IgD-negative memory B cell (primary cell): ENCODE data around the gene TBR1. TPM values are rescaled to one million over a fixed set of nuclear protein-coding genes. Genes with fewer than 3 reads are reported as not detected.

Experiments
- H3K27ac Mint-ChIP-seq, 3 donors: one replicate each; pipeline ENCODE4 v1.8.0; 2020 to 2022; ENCODE audit warnings: mild to moderate bottlenecking in 3 of 3, mixed read lengths in 3 of 3, moderate library complexity in 1 of 3
- H3K27me3 Mint-ChIP-seq: one replicate; pipeline ENCODE4 v1.8.0; 2021; ENCODE audit warnings: mixed read lengths
- H3K36me3 Mint-ChIP-seq: one replicate; pipeline ENCODE4 v1.8.0; 2020; ENCODE audit warnings: mild to moderate bottlenecking, mixed read lengths
- H3K4me1 Mint-ChIP-seq, 3 donors: one replicate each; pipeline ENCODE4 v1.8.0; 2020 to 2022; ENCODE audit warnings: mixed read lengths in 3 of 3, mild to moderate bottlenecking in 1 of 3
- H3K4me3 Mint-ChIP-seq, 4 donors: one replicate each; pipeline ENCODE4 v1.8.0; 2020 to 2022; ENCODE audit warnings: mild to moderate bottlenecking in 4 of 4, mixed read lengths in 4 of 4, moderate library complexity in 3 of 4
- H3K9me3 Mint-ChIP-seq, 3 donors: one replicate each; pipeline ENCODE4 v1.8.0; 2020 to 2021; ENCODE audit warnings: mixed read lengths in 3 of 3, mild to moderate bottlenecking in 1 of 3
- polyA plus RNA-seq: library from polyadenylated mRNA; unstranded; fragments of 300-500 nt; fragmentation: Illumina TruSeq; gene quantifications from one replicate; pipeline ENCODE4 v1.2.3, GENCODE V29; 2021

TBR1 gene
- polyA plus RNA-seq, 1 donor from 2014 or later, result not detected

GRCh38 chr2:161420406-161421074 is 4.4 kb downstream of the TBR1 start:
- peaks cover 7% of the 10 kb centered on the region for H3K36me3 Mint-ChIP-seq
- H3K9me3 Mint-ChIP-seq, result peaks cover 0 to 8% (median 2%) of the 10 kb centered on the region in 3 donors
- H3K4me1 Mint-ChIP-seq, result peaks cover 26 to 55% (median 37%) of the 10 kb centered on the region in 3 donors
- H3K27me3 Mint-ChIP-seq, result peaks cover 75% of the 10 kb centered on the region
- H3K4me3 Mint-ChIP-seq, result peak overlapping the region in 2 of 4 donors; percentile 27 to 38
- peak overlapping the region in 1 of 3 donors; percentile 77 for H3K27ac Mint-ChIP-seq

DNA sequence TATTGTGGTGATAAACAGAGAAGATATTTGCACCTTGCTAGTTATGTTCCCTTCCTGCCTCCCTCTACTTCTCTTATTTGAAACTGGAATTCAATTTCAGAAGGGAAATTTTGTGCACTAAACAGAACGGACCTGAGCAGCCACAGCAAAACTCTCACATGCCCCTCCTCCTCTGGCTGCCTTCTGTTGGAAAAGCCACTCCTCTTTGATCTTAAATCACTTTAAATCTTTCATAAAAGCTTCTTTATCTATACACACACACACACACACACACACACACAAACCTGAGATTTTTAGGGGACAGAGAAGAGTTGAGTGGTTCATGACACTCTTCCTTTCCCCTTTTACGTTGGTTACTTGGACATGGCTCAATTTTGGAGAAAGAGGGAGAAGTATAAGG is 5.6 kb downstream of the TBR1 start:
- Mint-ChIP-seq H3K4me3 (peak overlapping the region in 2 of 4 donors; percentile 24 to 29), H3K9me3 (peaks cover 0 to 8% (median 2%) of the 10 kb centered on the region in 3 donors), H3K4me1 (peaks cover 18 to 43% (median 29%) of the 10 kb centered on the region in 3 donors)

DNA sequence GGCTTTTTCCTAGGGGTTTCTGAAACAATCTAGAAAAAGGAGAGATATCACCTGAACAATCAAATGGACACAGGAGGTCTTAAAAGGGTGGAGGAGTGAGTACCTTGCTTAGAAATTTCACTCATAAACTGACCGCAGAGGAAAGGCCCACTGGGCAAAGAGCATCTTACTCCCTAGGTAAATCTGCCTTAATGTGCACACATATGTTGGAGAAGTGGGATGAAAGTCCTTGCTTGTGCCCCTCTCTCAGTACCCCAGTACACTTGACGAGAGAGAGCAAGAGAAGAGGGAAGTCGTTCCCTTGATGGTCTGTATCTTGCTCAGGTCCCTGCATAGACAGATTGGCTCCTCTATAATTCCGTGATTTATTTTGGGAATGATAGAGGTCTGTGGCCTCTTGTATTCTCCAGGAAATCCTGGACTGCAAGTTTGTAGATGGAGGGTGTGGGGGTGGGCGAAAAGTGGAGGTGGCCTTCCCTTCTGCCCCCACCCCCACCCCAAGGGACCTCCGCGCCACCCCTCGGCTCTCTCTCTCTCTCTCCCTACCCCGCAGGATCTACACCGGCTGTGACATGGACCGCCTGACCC is 6.8 kb downstream of the TBR1 start:
- Mint-ChIP-seq H3K27me3 (peaks cover 70% of the 10 kb centered on the region), H3K4me3 (peak overlapping the region in 3 of 4 donors; percentile 24 to 85 (median 39)), H3K27ac (peak overlapping the region in 2 of 3 donors; percentile 69 to 77), H3K36me3 (peaks cover 11% of the 10 kb centered on the region), H3K4me1 (peaks cover 12 to 36% (median 25%) of the 10 kb centered on the region in 3 donors), H3K9me3 (peaks cover 0 to 8% (median 2%) of the 10 kb centered on the region in 3 donors)

More for the DNA sequence above, 5.6 kb downstream of the TBR1 start:
- Mint-ChIP-seq H3K36me3 (peaks cover 7% of the 10 kb centered on the region), H3K27ac (peak overlapping the region in 1 of 3 donors; percentile 77), H3K27me3 (peaks cover 72% of the 10 kb centered on the region)

GRCh38 chr2:161423421-161424393 is 7.6 kb downstream of the TBR1 start:
- Mint-ChIP-seq H3K27me3 (peaks cover 67% of the 10 kb centered on the region), H3K27ac (peak overlapping the region; percentile 77 to 92 (median 89)), H3K4me3 (peak overlapping the region; percentile 54 to 77 (median 67)), H3K4me1 (peaks cover 12 to 32% (median 21%) of the 10 kb centered on the region in 3 donors), H3K36me3 (peaks cover 11% of the 10 kb centered on the region), H3K9me3 (peaks cover 0 to 8% (median 2%) of the 10 kb centered on the region in 3 donors)

GRCh38 chr2:161424394-161424769 is 8.3 kb downstream of the TBR1 start:
- Mint-ChIP-seq H3K27me3 (peaks cover 65% of the 10 kb centered on the region), H3K4me1 (peaks cover 10 to 25% (median 16%) of the 10 kb centered on the region in 3 donors)

DNA sequence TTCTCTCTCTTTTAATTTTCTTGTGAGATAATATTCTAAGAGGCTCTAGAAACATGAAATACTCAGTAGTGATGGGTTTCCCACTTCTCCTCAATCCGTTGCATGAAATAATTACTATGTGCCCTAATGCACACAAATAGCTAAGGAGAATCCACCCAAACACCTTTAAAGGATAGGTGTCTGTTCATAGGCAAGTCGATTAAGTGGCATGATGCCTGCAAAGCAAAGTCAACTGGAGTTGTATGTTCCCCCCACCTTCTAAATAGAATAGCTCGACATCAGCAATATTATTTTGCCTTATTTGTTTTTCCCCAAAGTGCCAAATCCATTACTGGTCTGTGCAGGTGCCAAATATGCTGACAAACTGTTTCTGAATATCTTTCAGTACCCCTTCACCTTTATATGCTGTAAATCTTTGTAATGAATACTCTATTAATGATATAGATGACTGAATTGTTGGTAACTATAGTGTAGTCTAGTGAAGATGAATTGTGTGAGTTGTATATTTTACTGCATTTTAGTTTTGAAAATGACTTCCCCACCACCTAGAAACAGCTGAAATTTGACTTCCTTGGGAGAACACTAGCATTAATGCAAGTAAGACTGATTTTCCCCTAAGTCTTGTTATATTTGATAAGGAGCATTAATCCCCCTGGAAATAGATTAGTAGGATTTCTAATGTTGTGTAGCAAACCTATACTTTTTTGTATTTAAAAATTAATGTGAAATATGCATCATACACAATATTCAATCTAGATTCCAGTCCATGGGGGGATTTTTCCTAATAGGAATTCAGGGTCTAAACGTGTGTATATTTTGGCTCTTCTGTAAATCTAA is 9.0 kb downstream of the TBR1 start:
- Mint-ChIP-seq H3K4me3 (peak overlapping the region in 2 of 4 donors; percentile 54 to 66), H3K4me1 (peaks cover 8 to 24% (median 15%) of the 10 kb centered on the region in 3 donors), H3K27ac (peak overlapping the region; percentile 1 to 92 (median 89)), H3K36me3 (peaks cover 11% of the 10 kb centered on the region), H3K27me3 (peaks cover 65% of the 10 kb centered on the region), H3K9me3 (peaks cover 0 to 8% (median 2%) of the 10 kb centered on the region in 3 donors)

More at GRCh38 chr2:161424394-161424769, 8.3 kb downstream of the TBR1 start:
- H3K9me3 Mint-ChIP-seq, result peaks cover 0 to 8% (median 2%) of the 10 kb centered on the region in 3 donors
- H3K27ac Mint-ChIP-seq, result peak overlapping the region; percentile 1 to 92 (median 89)
- H3K36me3 Mint-ChIP-seq, result peaks cover 11% of the 10 kb centered on the region
- H3K4me3 Mint-ChIP-seq, result peak overlapping the region; percentile 54 to 77 (median 67)

GRCh38 chr2:161425728-161426454 is 9.8 kb downstream of the TBR1 start:
- H3K27me3 Mint-ChIP-seq, result peaks cover 60% of the 10 kb centered on the region
- H3K36me3 Mint-ChIP-seq, result peaks cover 11% of the 10 kb centered on the region
- H3K27ac Mint-ChIP-seq, result peak overlapping the region in 2 of 3 donors; percentile 1 to 53
- H3K9me3 Mint-ChIP-seq, result peaks cover 0 to 8% (median 2%) of the 10 kb centered on the region in 3 donors
- H3K4me3 Mint-ChIP-seq, result peak overlapping the region in 2 of 4 donors; percentile 39 to 55
- peaks cover 6 to 21% (median 15%) of the 10 kb centered on the region in 3 donors for H3K4me1 Mint-ChIP-seq

- Mint-ChIP-seq H3K27me3 (peaks cover 57% of the 10 kb centered on the region), H3K4me1 (peaks cover 6 to 21% (median 15%) of the 10 kb centered on the region in 3 donors)
Observed at GRCh38 chr2:161426455-161426921, 10.4 kb downstream of the TBR1 start.

DNA sequence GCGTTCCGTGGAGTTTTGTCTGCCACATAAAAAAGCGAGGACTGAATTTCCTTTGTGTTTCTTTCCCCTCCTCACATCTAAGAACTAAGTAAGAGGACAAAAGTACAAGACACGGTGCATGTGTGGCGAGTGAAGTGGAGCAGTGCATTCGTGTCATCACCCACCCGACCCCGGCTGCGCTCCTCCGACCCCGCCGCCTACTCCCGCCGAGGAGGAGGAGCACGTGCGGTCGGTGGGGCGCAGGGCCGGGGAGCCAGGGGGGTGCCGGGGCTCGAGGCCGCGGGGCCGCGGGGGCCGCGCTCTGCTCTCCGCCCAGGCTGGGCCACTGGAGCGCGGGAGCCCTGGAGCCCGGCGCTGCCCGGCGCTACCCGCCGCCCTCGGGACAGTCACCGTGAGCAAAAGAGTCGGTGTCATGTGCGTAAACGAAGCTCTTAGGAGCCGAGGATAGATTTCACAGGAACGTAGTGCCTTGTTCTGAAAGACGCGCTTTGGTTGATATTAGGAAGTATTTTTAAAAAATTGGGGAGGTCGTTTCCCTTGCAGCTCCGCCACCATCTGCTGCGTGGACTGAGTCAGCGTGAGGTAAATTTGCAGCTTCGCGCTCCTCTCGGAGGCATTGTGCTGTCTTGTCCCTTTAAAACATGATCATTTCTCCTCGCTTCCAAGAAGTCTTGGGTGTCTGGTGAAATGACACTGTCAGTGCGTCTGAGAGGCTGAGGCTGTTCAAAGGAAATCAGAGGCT is 11.0 kb downstream of the TBR1 start:
- H3K9me3 Mint-ChIP-seq, result peaks cover 0 to 8% (median 2%) of the 10 kb centered on the region in 3 donors
- H3K27me3 Mint-ChIP-seq, result peaks cover 54% of the 10 kb centered on the region
- H3K4me1 Mint-ChIP-seq, result peaks cover 6 to 21% (median 15%) of the 10 kb centered on the region in 3 donors
- peaks cover 11% of the 10 kb centered on the region for H3K36me3 Mint-ChIP-seq
- H3K4me3 Mint-ChIP-seq, result peak overlapping the region in 3 of 4 donors; percentile 68 to 83 (median 74)
- H3K27ac Mint-ChIP-seq, result peak overlapping the region in 1 of 3 donors; percentile 4

More at GRCh38 chr2:161426455-161426921, 10.4 kb downstream of the TBR1 start:
- Mint-ChIP-seq H3K9me3 (peaks cover 0 to 8% (median 2%) of the 10 kb centered on the region in 3 donors), H3K4me3 (peak overlapping the region in 2 of 4 donors; percentile 55 to 76), H3K27ac (peak overlapping the region in 2 of 3 donors; percentile 1 to 53), H3K36me3 (peaks cover 11% of the 10 kb centered on the region)

DNA sequence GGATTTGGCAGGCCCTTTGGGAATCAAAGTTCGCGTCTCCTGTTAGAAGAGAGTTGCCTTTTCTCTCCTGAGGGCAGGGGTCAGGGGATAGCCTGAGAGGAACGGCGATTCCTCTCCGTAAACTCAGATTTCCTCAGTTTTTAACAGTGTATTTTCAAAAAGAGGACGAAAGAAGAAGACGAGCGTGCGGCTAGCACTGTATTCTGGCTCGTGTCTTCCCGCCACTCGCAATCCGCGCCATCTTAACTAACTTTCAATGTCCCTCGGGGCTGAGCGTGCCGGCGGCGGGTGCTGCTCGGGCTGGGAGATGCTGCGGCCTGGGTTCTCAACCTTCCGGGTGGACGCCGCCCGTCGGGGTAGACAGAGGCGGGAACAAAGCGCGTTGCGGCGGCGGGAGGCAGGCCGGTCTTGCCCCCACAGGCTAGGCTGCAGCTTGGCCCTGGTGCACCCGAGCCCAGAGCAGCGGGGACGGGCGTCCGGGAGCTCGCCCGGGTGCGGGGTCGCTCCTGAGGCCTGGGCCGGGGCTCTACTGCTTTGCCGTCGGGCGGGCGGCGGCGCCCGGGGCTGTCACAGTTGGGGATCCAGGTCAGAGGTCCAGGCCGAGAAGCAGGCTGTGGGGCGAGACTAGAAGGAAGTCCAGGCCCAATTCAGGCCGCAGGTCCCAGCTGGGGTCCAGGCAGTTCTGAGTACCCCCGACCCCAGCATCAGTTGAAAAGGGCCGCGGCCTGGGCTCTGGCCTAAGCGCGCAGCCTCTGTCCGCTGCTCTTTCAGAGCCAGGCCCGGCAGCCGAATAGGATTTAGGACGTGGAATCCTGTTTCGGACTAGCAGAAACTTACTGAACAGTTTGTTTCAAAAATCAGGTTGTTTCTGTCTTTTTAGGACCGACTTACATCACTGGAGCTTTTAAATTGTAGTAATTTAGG is 11.8 kb downstream of the TBR1 start:
- peaks cover 9% of the 10 kb centered on the region for H3K36me3 Mint-ChIP-seq
- peak overlapping the region in 2 of 3 donors; percentile 4 to 57 for H3K27ac Mint-ChIP-seq
- peaks cover 46% of the 10 kb centered on the region for H3K27me3 Mint-ChIP-seq
- H3K4me1 Mint-ChIP-seq, result peaks cover 6 to 21% (median 15%) of the 10 kb centered on the region in 3 donors
- H3K4me3 Mint-ChIP-seq, result peak overlapping the region in 3 of 4 donors; percentile 68 to 83 (median 74)
- H3K9me3 Mint-ChIP-seq, result peaks cover 0 to 2% (median 2%) of the 10 kb centered on the region in 3 donors

DNA sequence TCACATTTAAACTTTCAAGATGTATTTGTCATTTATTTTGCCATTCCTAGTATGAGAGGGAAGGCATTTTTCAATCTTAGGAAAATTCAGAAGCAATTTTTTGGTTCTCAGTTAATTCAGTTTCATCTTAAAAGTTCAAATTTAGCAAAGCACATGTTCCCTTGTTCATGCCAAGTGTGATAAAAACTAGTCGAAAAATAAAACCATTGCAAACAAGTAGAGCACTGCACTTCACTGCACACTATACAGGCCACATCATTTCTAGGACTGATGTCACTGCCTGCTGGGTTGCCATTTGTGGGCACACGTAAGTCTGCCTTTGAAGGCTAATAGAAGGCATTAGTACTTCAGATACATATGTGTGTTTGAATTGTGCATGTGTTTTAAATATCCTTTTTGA is 14.3 kb downstream of the TBR1 start:
- no peak overlapping the region for H3K4me3 Mint-ChIP-seq
- H3K27ac Mint-ChIP-seq, result no peak overlapping the region
- H3K4me1 Mint-ChIP-seq, result peaks cover 0 to 10% (median 7%) of the 10 kb centered on the region in 3 donors
- peaks cover 4% of the 10 kb centered on the region for H3K36me3 Mint-ChIP-seq
- H3K27me3 Mint-ChIP-seq, result peaks cover 41% of the 10 kb centered on the region
- H3K9me3 Mint-ChIP-seq, result peaks cover 0 to 2% (median 0%) of the 10 kb centered on the region in 3 donors
